ELF-1 (cell line): ENCODE data around the gene VGLL4.
A peak's percentile ranks its signal among the peaks of the same experiment; 100 is the strongest.
"Not testable (repeated sequence)": the region's sequence is repeated elsewhere in the genome, so short reads cannot be mapped to it uniquely, and the experiment has no call there.

Experiments
- DNase-seq: peaks from one replicate; pipeline ENCODE4 v3.0.0-alpha.2; 2016; ENCODE audit warnings: low read depth, low spot score

The VGLL4 gene

GRCh38 chr3:11643605-11644087, at the start of gene VGLL4:
Gene VGLL4, minus strand, starts transcription at chr3:11643915. Its CDS starts 397 bp downstream, at chr3:11643518.
- DNase-seq = peak; percentile 97

GRCh38 chr3:11692532-11692813, 48.8 kb upstream of the VGLL4 start:
- DNase-seq = no peak

GRCh38 chr3:11691767-11692531, 48.2 kb upstream of the VGLL4 start:
- no peak for DNase-seq

- DNase-seq = no peak
Measured at GRCh38 chr3:11690863-11691766, 47.4 kb upstream of the VGLL4 start.

- no peak for DNase-seq
Measured at GRCh38 chr3:11689749-11690148, 46.0 kb upstream of the VGLL4 start.

GRCh38 chr3:11684980-11685379, 41.3 kb upstream of the VGLL4 start:
- not testable (repeated sequence) for DNase-seq

- no peak for DNase-seq
Measured at GRCh38 chr3:11680509-11680908, 36.8 kb upstream of the VGLL4 start.

- DNase-seq = no peak
Measured at GRCh38 chr3:11679964-11680363, 36.2 kb upstream of the VGLL4 start.

GRCh38 chr3:11672363-11672762, 28.6 kb upstream of the VGLL4 start:
- no peak for DNase-seq

GRCh38 chr3:11671648-11672100, 28.0 kb upstream of the VGLL4 start:
- no peak for DNase-seq

- DNase-seq = no peak
Measured at GRCh38 chr3:11668243-11669235, 24.8 kb upstream of the VGLL4 start.

- peak; percentile 46 for DNase-seq
Measured at GRCh38 chr3:11665331-11665730, 21.6 kb upstream of the VGLL4 start.

GRCh38 chr3:11662392-11662990, 18.8 kb upstream of the VGLL4 start:
- no peak for DNase-seq

GRCh38 chr3:11661827-11662226, 18.1 kb upstream of the VGLL4 start:
- no peak for DNase-seq

GRCh38 chr3:11661052-11661656, 17.4 kb upstream of the VGLL4 start:
- peak; percentile 47 for DNase-seq

- DNase-seq = no peak
Measured at GRCh38 chr3:11660242-11660641, 16.5 kb upstream of the VGLL4 start.

- DNase-seq = no peak
Measured at GRCh38 chr3:11658180-11658579, 14.5 kb upstream of the VGLL4 start.

GRCh38 chr3:11655196-11655928, 11.6 kb upstream of the VGLL4 start:
- DNase-seq = peak; percentile 47

- DNase-seq = no peak
Measured at GRCh38 chr3:11654166-11654565, 10.5 kb upstream of the VGLL4 start.
